DMS153 treated with DMSO at 0.1 percent for 48 hours (cell line): Measurements from ENCODE around the gene PMM1.
A peak's percentile ranks its signal among the peaks of the same experiment; 100 is the strongest.
"Not testable (repeated sequence)": the region's sequence is repeated elsewhere in the genome, so short reads cannot be mapped to it uniquely, and the experiment has no call there.

ENCODE experiments used
- DNase-seq: peaks from one replicate; lab custom pipeline; 2025; ENCODE audit not compliant: unreplicated experiment; lab: John Stamatoyannopoulos, UW

PMM1 gene

GRCh38 chr22:41564563-41564962 is 25.1 kb downstream of the PMM1 start:
- no peak for DNase-seq

- no peak for DNase-seq
Measured at GRCh38 chr22:41563051-41563711, 26.5 kb downstream of the PMM1 start.

DNA sequence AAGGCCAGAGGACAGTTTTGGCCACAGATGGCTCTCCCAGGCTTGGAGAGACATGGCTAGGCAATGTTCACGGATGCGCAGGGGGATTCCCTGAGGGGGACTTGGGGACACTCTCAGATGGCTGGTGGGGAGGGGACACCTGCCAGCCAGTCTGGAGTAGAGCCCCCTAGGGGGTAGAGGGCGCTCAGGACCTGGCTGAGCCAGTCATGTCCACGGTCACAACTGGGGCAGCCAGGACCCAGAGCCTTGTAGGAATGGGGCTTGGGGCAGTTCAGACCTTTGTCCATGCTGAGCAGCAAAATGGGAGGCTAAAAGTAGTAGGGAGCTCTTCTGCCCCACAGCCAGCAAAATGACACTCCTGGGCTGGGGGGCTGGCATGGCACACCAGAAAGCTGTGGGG is 27.2 kb downstream of the PMM1 start:
- no peak for DNase-seq

- DNase-seq, result no peak
Measured at GRCh38 chr22:41561788-41562187, 27.9 kb downstream of the PMM1 start.

DNA sequence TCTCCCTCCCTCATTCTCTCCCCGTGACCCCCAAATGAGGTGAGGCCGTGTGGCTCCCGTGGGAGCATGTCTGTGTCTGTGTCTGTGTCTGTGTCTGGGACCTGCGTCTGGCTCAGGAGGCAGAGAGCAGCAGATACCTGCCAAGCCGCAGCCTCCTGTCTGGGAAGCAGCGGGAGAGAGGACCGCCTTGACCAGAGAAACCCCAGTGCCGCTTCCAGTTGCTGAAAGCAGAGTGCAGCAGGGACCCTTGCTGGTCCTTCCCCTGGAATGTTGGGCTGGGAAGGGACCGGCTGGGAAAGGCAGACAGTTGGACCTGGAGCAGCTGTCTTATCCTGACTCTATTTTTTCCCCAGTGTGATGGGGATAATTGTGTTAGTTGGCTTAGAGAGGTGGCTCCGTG is 28.3 kb downstream of the PMM1 start:
- DNase-seq, result no peak

DNA sequence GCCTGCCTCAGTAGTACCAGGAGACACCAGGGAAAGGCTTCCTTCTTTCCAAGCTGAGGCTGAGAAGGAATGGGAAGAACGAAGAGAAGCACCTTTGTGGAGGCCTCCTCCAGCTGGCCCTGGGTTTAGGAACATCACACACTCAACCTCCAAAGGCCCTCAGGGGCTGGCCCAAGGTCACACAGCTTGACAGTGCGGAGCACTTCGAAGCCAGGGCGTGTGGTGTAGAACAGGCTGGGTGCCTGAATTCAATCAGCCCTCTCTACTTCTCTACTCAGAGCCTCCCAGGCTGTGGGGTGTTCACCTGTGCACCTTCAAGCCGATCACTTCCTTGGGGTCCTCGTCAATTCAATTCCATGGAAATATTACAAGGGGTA is 29.6 kb downstream of the PMM1 start:
- no peak for DNase-seq

DNA sequence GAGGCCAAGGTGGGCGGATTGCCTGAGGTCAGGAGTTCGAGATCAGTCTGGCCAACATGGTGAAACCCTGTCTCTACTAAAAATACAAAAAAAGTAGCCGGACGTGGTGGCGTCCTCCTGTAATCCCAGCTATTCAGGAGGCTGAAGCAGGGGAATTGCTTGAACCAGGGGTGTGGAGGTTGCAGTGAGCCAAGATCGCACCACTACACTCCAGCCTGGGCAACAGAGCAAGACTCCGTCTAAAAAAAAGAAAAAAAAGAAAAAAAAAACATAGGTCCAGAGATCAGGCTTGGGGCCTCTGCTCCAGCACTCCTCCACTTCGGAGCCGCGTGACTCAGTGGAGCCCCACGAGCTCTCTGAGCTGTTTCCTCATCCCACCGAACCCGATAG is 31.4 kb downstream of the PMM1 start:
- DNase-seq, result not testable (repeated sequence)

DNA sequence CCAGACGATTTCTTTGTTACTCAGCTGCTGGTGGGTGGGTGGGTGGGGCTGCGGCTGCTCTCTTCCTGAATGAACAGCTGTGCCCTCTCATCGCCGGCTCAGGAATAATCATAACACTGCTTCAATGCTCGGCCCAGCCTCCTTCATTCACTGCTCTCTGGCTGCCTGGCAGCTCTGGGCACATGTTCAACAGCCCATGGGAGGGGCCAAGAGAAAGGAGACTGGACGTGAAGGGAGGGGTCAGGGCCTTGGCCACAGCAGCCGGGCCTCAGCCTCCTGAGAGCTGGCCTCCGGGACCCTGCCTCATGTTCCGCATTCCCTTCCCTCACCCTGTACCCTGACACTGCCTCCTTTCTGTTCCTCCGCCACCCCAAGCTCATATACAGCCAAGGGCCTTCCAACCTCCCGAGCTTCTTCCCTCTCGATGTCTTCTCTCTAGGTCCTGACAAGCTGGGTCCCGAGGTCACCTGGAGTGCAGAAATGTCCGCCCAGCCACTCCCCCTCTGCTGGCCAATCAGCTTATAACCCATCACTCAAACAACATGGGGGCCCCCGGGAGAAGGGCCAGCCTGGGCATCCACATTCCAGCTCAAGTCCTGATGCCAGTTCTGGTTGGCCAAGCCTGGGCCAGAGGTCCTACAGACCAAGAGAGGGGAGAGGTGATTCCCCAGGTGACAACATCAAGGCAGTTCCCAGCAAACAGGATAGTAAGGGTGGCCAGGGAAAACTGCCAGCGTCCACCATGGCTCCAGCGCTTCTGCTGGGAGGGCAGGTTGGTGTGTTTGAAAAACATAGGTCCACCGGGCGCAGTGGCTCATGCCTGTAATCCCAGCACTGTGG is 32.0 kb downstream of the PMM1 start:
- peak; percentile 7 for DNase-seq

DNA sequence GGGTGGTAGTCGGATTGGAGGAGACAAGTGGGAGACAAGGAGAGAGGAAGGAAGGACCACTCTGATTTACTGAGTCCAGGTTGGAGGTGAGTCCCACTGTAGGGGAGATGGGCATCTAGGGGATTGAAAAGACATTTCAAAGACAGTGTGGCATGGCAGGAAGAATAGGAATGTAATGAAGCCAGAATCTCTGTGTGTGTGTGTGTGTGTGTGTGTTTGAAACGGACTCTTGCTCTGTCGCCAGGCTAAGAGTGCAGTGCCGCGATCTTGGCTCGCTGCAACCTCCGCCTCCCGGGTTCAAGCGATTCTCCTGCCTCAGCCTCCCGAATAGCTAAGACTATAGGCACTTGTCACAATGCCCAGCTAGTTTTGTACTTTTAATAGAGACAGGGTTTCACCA is 33.1 kb downstream of the PMM1 start:
- DNase-seq, result no peak

DNA sequence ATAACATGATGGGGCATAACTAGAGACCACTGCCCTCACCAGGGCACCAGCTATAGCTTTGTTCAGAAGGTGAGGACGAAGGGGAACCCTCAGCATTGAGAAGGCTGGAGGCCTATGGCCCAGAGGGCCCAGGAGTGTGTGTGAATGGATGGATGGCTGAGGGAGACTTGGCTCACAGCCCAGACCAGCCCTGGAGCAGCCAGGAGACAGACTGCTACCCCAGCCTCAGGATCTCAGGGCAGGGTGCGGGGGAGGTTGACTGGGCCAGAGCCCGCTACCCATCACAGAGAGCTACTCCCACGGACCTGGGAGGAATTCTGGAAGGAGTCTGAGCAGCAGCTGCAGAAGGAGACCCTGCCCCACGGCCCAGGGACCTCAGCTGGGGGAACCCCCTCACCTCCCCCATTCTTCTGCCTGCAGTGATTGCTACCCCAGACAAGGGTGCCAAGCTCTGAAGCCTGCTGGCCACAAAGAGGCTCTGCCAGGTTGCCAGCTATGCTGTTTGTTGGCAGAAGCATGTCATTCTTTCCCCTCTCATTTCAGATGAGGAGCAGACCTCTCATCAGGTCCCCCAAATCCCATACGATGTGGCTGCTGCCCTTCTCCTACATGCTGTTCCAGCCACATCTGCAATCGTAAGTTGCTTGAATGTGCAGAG is 34.2 kb downstream of the PMM1 start:
- no peak for DNase-seq

DNA sequence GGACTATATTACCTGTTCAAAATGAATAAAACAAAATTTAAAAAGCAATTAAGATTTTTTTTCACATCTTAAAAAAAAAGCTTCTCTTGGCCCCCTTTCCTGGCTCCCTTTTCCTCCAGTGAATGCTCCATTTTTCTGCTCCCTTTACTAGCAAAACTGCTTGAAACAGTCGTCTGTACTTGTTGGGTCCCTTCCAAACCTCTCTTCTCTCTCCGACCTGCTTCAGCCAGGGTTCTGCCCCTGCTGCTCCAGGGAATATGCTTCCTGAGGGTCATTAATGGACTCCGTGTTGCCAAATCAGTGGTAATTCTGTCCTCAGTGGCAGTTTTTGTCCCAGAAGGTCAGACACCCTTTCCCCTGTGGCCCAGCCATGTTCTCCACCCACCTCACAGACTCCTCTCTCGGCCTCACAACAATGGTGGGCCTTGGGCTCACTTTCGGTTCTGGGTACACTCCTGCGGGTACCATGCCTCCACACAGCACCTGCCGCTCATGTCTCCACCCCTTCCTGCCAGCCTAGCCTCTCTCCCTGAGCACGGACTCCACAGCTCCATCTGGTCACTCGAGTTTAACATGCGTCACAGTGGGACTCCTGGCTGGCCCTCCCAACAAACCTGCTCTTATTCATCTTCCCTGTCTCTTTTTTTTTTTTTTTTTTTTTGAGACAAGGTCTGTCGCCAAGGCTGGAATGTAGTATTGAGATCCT is 37.6 kb downstream of the PMM1 start:
- no peak for DNase-seq

- DNase-seq, result no peak
Measured at GRCh38 chr22:41550952-41551491, 38.6 kb downstream of the PMM1 start.

DNA sequence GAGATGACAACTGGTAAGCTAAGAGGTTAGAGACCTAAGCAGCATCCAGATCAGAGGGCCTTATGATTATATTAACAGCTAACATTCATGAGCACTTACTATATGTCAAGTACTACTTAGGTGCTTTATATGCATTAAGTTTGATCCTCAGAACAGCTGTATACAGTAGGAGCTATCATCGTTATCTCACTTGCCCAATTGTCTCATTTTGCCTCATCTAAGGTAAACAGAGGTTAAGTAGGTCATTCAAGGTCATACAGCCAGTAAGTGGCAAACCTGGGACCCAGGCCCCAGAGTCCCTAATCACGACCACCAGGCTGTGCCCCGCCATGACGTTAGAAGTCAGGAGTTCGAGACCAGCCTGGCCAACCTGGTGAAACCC is 40.8 kb downstream of the PMM1 start:
- no peak for DNase-seq

DNA sequence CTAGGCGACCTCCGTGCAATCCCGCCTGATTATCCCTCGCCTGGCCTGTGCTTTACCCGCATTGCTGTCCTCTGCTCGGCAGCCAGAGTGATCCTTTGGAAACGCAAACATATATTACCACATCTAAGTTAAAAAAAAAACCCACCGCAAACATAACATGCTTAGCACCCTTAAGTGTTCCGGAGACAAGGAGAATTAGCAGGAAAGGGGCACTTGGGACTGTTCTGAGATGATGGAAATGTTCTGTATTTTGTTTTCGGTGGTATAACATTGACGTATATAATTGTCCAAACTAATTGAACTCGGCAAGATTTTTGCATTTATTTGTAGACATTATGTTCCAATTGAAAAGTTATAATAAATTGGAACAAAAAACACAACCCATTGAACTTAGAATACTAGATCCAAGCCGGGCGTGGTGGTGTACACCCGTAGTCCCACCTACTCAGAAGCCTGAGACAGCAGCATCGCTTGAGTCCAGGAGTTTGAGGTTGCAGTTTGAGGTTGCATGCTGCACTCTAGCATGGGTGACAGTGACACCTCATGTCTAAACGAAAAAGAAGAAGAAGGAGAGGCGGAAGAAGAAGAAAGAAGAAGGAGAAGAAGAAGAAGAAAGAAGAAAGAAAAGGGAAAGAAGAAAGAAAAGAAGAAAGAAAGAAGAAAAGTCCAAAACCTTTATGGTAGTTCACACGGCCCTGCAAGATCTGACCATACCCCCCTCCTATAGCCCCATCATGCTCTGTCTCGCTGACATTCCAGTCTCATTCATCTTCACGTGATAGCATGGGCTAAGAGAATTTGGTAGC is 44.8 kb downstream of the PMM1 start:
- peak; percentile 29 for DNase-seq

- DNase-seq, result peak; percentile 94
Measured at GRCh38 chr22:41543854-41544670, 45.6 kb downstream of the PMM1 start, which contains the start of gene POLR3H. Gene POLR3H, minus strand, starts transcription at chr22:41544470. Its CDS starts 369 bp downstream, at chr22:41544101.

GRCh38 chr22:41542224-41542623 is 47.4 kb downstream of the PMM1 start:
- no peak for DNase-seq

DNA sequence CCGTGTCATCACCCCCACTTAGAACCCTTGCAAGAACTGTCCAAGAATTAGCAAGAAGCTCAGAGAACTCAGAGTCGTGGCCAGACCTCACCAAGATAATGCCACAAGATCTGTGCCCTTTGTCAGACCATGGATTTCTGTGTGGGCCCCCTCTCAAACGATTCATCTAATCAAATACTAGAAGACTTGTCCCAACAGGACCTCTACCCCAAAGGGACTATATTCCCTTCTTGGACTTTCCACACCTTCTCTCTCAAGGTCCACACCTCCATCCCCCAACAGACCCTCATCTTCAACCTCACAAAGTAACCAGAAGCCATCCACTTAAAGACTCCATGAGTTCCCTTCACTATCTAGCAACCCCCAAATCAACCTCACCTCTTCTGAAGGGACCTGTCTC is 48.2 kb downstream of the PMM1 start:
- no peak for DNase-seq

GRCh38 chr22:41540365-41540764 is 49.3 kb downstream of the PMM1 start:
- no peak for DNase-seq

DNA sequence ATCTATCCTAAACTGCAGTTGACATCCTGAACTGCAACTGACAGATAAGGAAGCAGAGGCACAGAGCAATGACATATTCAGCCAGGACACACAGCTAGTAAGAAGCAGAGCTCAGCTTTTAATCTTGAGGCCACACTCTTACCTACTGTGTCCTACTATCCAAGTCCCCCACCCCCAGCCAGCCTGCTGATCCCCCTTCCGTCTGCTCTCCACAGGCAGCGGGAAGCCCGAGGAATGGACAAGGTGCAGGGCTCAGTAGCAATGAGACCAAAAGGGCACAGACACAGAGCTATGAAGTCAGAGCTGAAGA is 49.7 kb downstream of the PMM1 start:
- no peak for DNase-seq
